ENCODE measurements around the gene PTGER4. TPM values are rescaled to one million over a fixed set of nuclear protein-coding genes. Genes with fewer than 3 reads are reported as not detected.
"Not testable (repeated sequence)": the region's sequence is repeated elsewhere in the genome, so short reads cannot be mapped to it uniquely, and the experiment has no call there.

PTGER4 gene
- total RNA-seq, 3 donors from 2014 or later (not counting 1 experiment from before 2014, with no cell fraction given) = 112 to 126 (median 117) TPM

DNA sequence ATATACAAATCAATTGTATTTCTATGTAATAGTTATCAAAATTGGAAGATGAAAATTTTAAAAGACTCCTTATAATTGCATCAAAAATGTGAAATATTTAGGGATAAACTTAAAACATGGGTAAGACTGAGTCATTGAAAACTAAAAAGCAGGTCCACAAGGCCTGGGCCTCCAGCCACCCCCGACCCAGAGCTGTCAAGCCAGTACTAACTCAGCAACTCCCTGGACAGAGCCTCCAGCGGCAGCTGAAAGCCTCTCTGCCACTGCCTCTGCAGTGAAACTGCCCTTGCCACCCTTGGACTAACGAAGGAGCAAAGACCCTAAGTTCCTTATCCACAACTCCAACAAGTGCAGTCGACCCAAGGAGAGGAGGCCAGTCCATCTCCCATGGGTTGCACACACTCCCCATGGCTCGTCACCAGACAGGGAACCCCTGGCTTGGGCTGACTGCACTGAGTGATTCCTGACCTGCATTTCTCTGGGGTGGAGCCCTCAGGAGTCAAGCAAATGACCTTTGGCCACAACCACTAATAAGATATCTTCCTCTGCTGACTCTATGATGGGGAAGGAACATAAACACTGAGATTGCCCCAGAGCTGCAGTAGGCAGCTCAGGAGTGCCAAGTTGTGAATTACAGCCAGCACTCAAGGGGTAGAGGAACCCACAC lies 20.5 kb downstream of the PTGER4 start:
- Mint-ChIP-seq H3K27ac (peak overlapping the region in 1 of 2 donors; percentile 6), H3K4me1 (peaks cover 15 to 18% of the 10 kb centered on the region in 2 donors), H3K36me3 (peaks cover 66% of the 10 kb centered on the region), H3K27me3 (ENCODE audit: low read depth in 2 of 2) (no peaks in the 10 kb centered on the region), H3K4me3 (no peak overlapping the region), H3K9me3 (peaks cover 8 to 16% of the 10 kb centered on the region in 2 donors)
- H3K27ac ChIP-seq (ENCODE audit: low read length) = no peak overlapping the region
- peaks cover 2% of the 10 kb centered on the region for H3K9me3 ChIP-seq (ENCODE audit: control insufficient read depth, insufficient read depth, low read length)
- H3K27me3 ChIP-seq (ENCODE audit: control insufficient read depth, insufficient read depth, low read length) = no peaks in the 10 kb centered on the region
- peak in 1 of 3 donors; percentile 19 for ATAC-seq
- H3K4me3 ChIP-seq (ENCODE audit: low read length) = no peak overlapping the region
- H3K4me1 ChIP-seq (ENCODE audit: control insufficient read depth, insufficient read depth, low read length) = no peaks in the 10 kb centered on the region
- intact Hi-C loops (cut with micrococcal nuclease) = no loop called here
- WGBS (ENCODE audit: insufficient coverage) = 97% methylated on average over 5 of the region's 5 CpGs
- TF ChIP-seq, protein P1, sequence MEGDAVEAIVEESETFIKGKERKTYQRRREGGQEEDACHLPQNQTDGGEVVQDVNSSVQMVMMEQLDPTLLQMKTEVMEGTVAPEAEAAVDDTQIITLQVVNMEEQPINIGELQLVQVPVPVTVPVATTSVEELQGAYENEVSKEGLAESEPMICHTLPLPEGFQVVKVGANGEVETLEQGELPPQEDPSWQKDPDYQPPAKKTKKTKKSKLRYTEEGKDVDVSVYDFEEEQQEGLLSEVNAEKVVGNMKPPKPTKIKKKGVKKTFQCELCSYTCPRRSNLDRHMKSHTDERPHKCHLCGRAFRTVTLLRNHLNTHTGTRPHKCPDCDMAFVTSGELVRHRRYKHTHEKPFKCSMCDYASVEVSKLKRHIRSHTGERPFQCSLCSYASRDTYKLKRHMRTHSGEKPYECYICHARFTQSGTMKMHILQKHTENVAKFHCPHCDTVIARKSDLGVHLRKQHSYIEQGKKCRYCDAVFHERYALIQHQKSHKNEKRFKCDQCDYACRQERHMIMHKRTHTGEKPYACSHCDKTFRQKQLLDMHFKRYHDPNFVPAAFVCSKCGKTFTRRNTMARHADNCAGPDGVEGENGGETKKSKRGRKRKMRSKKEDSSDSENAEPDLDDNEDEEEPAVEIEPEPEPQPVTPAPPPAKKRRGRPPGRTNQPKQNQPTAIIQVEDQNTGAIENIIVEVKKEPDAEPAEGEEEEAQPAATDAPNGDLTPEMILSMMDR (IDR thresholded peaks at IDR 0.05) = no peak
- DNase-seq = no peak
- H3K36me3 ChIP-seq (ENCODE audit: control insufficient read depth, insufficient read depth, low read length) = peaks cover 30% of the 10 kb centered on the region

DNA sequence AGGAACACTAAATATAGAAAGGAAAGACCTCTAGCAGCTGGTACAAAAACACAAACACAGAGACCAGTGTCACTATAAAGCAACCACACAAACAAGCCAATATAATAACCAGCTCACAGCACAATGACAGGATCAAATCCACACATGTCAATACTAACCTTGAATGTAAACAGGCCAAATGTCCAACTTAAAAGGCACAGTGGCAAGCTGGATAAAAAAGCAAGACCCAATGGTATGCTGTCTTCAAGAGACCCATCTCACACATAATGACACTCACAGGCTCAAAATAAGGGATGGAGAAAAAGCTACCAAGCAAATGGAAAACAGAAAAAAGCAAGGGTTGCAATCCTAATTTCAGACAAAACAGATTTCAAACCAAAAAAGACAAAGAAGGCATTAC lies 22.3 kb downstream of the PTGER4 start:
- H3K36me3 ChIP-seq (ENCODE audit: control insufficient read depth, insufficient read depth, low read length) = peaks cover 21% of the 10 kb centered on the region
- H3K4me1 ChIP-seq (ENCODE audit: control insufficient read depth, insufficient read depth, low read length); H3K27ac ChIP-seq (ENCODE audit: low read length); H3K4me3 ChIP-seq (ENCODE audit: low read length); H3K4me1 Mint-ChIP-seq; DNase-seq; H3K4me3 Mint-ChIP-seq; H3K27me3 ChIP-seq (ENCODE audit: control insufficient read depth, insufficient read depth, low read length); H3K9me3 ChIP-seq (ENCODE audit: control insufficient read depth, insufficient read depth, low read length); intact Hi-C loops (cut with micrococcal nuclease); H3K27ac Mint-ChIP-seq; H3K27me3 Mint-ChIP-seq (ENCODE audit: low read depth in 2 of 2); ATAC-seq: not testable (repeated sequence)
- H3K9me3 Mint-ChIP-seq = peaks cover 10 to 14% of the 10 kb centered on the region in 2 donors
- H3K36me3 Mint-ChIP-seq = peaks cover 58% of the 10 kb centered on the region

DNA sequence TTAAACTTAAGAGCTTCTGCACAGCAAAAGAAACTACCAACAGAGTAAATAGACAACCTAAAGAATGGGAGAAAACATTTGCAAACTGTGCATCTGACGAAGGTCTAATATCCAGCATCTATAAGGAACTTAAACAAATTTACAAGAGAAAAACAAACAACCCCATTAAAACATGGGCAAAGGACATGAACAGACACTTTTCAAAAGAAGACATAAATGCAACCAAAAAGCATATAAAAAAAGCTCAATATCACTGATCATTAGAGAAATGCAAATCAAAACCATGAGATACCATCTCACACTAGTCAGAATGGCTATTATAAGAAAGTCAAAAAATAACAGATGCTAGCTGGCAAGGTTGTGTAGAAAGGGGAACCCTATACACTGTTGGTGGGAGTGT lies 25.8 kb downstream of the PTGER4 start:
- H3K27ac Mint-ChIP-seq; H3K27ac ChIP-seq (ENCODE audit: low read length); H3K36me3 ChIP-seq (ENCODE audit: control insufficient read depth, insufficient read depth, low read length); H3K27me3 Mint-ChIP-seq (ENCODE audit: low read depth in 2 of 2); DNase-seq; H3K9me3 ChIP-seq (ENCODE audit: control insufficient read depth, insufficient read depth, low read length); H3K4me3 Mint-ChIP-seq; H3K4me1 ChIP-seq (ENCODE audit: control insufficient read depth, insufficient read depth, low read length); H3K27me3 ChIP-seq (ENCODE audit: control insufficient read depth, insufficient read depth, low read length); H3K4me3 ChIP-seq (ENCODE audit: low read length); ATAC-seq; intact Hi-C loops (cut with micrococcal nuclease): not testable (repeated sequence)
- Mint-ChIP-seq H3K36me3 (peaks cover 49% of the 10 kb centered on the region), H3K4me1 (peaks cover 10 to 11% of the 10 kb centered on the region in 2 donors), H3K9me3 (peaks cover 12 to 22% of the 10 kb centered on the region in 2 donors)
- WGBS (ENCODE audit: insufficient coverage) = 100% methylated on average over 1 of the region's 1 CpG

DNA sequence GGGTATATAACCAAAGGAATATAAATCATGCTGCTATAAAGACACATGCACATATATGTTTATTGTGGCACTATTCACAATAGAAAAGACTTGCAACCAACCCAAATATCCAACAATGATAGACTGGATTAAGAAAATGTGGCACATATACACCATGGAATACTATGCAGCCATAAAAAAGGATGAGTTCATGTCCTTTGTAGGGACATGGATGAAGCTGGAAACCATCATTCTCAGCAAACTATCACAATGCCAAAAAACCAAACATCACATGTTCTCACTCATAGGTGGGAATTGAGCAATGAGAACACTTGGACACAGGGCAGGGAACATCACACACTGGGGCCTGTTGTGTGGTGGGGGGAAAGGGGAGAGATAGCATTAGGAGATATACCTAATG lies 30.9 kb downstream of the PTGER4 start:
- H3K9me3 ChIP-seq (ENCODE audit: control insufficient read depth, insufficient read depth, low read length); H3K4me1 ChIP-seq (ENCODE audit: control insufficient read depth, insufficient read depth, low read length); DNase-seq; H3K27ac ChIP-seq (ENCODE audit: low read length); H3K4me3 ChIP-seq (ENCODE audit: low read length); ATAC-seq; H3K4me1 Mint-ChIP-seq; H3K27me3 Mint-ChIP-seq (ENCODE audit: low read depth in 2 of 2); H3K27me3 ChIP-seq (ENCODE audit: control insufficient read depth, insufficient read depth, low read length); H3K36me3 ChIP-seq (ENCODE audit: control insufficient read depth, insufficient read depth, low read length); H3K27ac Mint-ChIP-seq; H3K9me3 Mint-ChIP-seq; H3K36me3 Mint-ChIP-seq; intact Hi-C loops (cut with micrococcal nuclease); H3K4me3 Mint-ChIP-seq: not testable (repeated sequence)

DNA sequence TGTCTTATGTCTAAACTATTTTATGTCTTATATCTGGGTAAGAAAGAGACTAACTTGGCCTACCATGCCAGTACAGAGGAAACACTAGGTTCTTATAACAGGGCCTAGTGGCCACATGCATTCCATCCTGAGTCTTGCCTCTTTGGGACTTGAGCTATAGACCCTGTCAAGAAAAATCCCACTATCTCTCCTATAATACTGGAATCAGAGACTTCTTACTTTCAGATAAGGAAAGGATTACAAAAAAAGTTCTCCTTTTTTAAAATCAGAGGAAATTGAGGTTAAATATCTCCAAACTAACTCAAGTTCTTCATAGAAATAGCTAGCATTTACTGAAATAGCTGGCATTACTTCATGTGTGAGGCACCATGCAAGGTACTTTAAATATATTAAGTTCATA lies 34.3 kb downstream of the PTGER4 start:
- H3K4me1 Mint-ChIP-seq = peaks cover 5 to 7% of the 10 kb centered on the region in 2 donors
- no peak overlapping the region for H3K27ac ChIP-seq (ENCODE audit: low read length)
- TF ChIP-seq, protein P1 (IDR thresholded peaks at IDR 0.05) = no peak
- intact Hi-C loops (cut with micrococcal nuclease) = no loop called here
- H3K4me1 ChIP-seq (ENCODE audit: control insufficient read depth, insufficient read depth, low read length) = no peaks in the 10 kb centered on the region
- H3K27me3 ChIP-seq (ENCODE audit: control insufficient read depth, insufficient read depth, low read length) = no peaks in the 10 kb centered on the region
- peak overlapping the region in 1 of 2 donors; percentile 23 for H3K27ac Mint-ChIP-seq
- H3K9me3 ChIP-seq (ENCODE audit: control insufficient read depth, insufficient read depth, low read length) = no peaks in the 10 kb centered on the region
- no peak for DNase-seq
- H3K36me3 ChIP-seq (ENCODE audit: control insufficient read depth, insufficient read depth, low read length) = peaks cover 8% of the 10 kb centered on the region
- no peak overlapping the region for H3K4me3 Mint-ChIP-seq
- H3K4me3 ChIP-seq (ENCODE audit: low read length) = no peak overlapping the region
- no peak for ATAC-seq
- no peaks in the 10 kb centered on the region for H3K27me3 Mint-ChIP-seq (ENCODE audit: low read depth in 2 of 2)
- peaks cover 0 to 3% of the 10 kb centered on the region in 2 donors for H3K9me3 Mint-ChIP-seq
- no peaks in the 10 kb centered on the region for H3K36me3 Mint-ChIP-seq

Measured in natural killer cell (primary cell).